Heart left ventricle (tissue), 13 donors: ENCODE data around the gene PLXNA3.

ENCODE experiments used
- POLR2A ChIP-seq, 2 donors: fragments of 450-650 bp; IDR thresholded peaks; one replicate each; pipeline ENCODE4 v1.6.1; 2017; ENCODE audit warnings: antibody characterized with exemption in 2 of 2, mild to moderate bottlenecking in 2 of 2, moderate library complexity in 2 of 2
- TF ChIP-seq, protein P1 (sequence below), 12 donors: fragments of 200-600 bp; sonication (generic) in 4 of 12; IDR thresholded peaks; one replicate each; pipeline versions ENCODE4 v1.5.0 to v1.8.0; 2018 to 2022; ENCODE audit warnings: antibody characterized with exemption in 12 of 12, mild to moderate bottlenecking in 5 of 12
- donor health status: ischemic (EF 13 %, LVEDD 7.1; RV severe dilation, severe dysfunction).
- donor health status: DM: no; HTN: yes; CAD: no.
- donor health status: DM: no; HTN: no; CAD: no.
- donor health status: ischemic (EF 25% LVEDD 6.9; RV normal size, moderate dysfunction).
- donor health status: ischemic (EF 25% LVEDD 5.7; RV mildly dilated, moderate dysfunction).
- donor health status: ischemic (EF 35%, LVEDD 5.7; RV mildly dilated, moderate dysfunction).
- donor health status: nonischemic (EF 11% LVEDD 7.7; RV severe dilation, severe dysfunction).
- donor health status: DM: yes; HTN: yes; CAD: no.
- donor health status: PGD.
- donor health status: ischemic (EF 29% LVEDD 5.4; RV normal size, mild dysfunction).
- donor health status: nonischemic (EF 23%, LVEDD 6.1; RV moderate dilation, normal function).

DNA sequence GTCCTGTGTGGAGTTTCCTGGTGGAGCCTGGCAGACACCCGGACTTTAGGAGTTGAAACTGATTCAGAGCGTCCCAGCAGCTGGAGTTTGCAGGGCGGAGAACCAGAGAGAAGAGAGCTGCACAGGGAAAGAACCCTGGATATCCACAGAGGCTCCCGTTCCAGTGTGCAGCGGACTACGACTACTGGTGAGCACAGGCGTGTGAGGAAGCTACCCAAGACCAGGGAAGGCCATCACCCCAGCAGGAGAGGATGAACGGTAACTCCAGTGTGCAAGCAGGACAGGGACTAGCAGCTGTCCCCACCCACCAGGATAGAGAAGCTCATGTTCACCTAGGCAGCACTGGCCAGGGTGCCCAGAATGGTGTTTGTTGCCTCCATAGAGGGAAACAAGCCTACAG lies 18.7 kb downstream of the PLXNA3 start:
- no peak for TF ChIP-seq POLR2A (IDR thresholded peaks at IDR 0.05)
- TF ChIP-seq, protein P1, sequence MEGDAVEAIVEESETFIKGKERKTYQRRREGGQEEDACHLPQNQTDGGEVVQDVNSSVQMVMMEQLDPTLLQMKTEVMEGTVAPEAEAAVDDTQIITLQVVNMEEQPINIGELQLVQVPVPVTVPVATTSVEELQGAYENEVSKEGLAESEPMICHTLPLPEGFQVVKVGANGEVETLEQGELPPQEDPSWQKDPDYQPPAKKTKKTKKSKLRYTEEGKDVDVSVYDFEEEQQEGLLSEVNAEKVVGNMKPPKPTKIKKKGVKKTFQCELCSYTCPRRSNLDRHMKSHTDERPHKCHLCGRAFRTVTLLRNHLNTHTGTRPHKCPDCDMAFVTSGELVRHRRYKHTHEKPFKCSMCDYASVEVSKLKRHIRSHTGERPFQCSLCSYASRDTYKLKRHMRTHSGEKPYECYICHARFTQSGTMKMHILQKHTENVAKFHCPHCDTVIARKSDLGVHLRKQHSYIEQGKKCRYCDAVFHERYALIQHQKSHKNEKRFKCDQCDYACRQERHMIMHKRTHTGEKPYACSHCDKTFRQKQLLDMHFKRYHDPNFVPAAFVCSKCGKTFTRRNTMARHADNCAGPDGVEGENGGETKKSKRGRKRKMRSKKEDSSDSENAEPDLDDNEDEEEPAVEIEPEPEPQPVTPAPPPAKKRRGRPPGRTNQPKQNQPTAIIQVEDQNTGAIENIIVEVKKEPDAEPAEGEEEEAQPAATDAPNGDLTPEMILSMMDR (IDR thresholded peaks at IDR 0.05) = no peak
